Gastroesophageal sphincter (tissue), 3 donors: ENCODE data around the gene LASP1NB.

ENCODE experiments used
- EP300 ChIP-seq: sonication (generic); formaldehyde crosslinking; IDR thresholded peaks from one replicate; pipeline ENCODE4 v1.6.1; 2017; ENCODE audit warnings: antibody characterized with exemption, mild to moderate bottlenecking
- POLR2A ChIP-seq, 2 donors: fragments of 450-650 bp; IDR thresholded peaks; one replicate each; pipeline ENCODE4 v1.6.1; 2017; ENCODE audit warnings: antibody characterized with exemption in 2 of 2, mild to moderate bottlenecking in 2 of 2, moderate library complexity in 1 of 2
- POLR2AphosphoS5 ChIP-seq: sonication (generic); formaldehyde crosslinking; IDR thresholded peaks from one replicate; pipeline ENCODE4 v1.6.1; 2017; ENCODE audit warnings: antibody characterized with exemption
- TF ChIP-seq, protein P1 (sequence below), 4 experiments: fragments of 200-600 bp in 2 of 4; fragments of 450-650 bp in 2 of 4; sonication (generic) in 1 of 4; IDR thresholded peaks; one replicate each; pipeline ENCODE4 v1.5.1; 2017 to 2019; ENCODE audit warnings: antibody characterized with exemption in 4 of 4, mild to moderate bottlenecking in 2 of 4, moderate library complexity in 2 of 4

DNA sequence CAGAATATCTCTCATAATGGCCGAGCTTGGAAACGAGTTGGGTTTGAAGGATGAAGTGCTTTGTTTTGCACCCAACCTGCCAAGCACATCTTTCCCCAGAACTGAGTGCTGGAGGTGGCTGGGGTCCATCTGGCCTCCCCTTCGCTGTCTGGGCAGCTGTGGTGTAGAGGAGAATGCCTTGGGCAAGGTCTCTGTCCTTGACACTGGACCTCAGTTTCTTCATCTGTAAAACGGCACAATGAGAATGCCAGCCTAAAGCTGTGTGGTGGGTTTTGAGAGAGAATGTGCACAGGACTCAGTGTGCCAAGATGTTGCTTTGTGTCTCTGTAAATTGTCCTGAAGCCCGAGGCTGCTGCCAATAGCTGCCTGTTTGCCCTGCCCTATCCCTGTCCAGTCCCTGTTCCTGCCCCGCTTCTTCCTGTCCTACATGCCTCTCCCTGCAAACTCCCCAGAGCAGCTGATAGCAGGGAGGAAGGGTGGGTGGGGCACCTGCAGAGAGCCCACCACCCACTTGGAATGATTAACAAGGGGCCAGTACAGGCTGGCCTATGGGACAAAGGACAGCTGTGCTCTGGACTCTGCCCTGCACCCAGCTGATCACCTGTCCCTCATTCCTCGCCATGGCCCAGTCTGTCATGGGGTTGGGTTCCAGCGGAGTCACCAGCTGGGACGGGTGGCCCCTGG, 40.2 kb upstream of the LASP1NB start:
- TF ChIP-seq, protein P1, sequence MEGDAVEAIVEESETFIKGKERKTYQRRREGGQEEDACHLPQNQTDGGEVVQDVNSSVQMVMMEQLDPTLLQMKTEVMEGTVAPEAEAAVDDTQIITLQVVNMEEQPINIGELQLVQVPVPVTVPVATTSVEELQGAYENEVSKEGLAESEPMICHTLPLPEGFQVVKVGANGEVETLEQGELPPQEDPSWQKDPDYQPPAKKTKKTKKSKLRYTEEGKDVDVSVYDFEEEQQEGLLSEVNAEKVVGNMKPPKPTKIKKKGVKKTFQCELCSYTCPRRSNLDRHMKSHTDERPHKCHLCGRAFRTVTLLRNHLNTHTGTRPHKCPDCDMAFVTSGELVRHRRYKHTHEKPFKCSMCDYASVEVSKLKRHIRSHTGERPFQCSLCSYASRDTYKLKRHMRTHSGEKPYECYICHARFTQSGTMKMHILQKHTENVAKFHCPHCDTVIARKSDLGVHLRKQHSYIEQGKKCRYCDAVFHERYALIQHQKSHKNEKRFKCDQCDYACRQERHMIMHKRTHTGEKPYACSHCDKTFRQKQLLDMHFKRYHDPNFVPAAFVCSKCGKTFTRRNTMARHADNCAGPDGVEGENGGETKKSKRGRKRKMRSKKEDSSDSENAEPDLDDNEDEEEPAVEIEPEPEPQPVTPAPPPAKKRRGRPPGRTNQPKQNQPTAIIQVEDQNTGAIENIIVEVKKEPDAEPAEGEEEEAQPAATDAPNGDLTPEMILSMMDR (IDR thresholded peaks at IDR 0.05): no peak
- TF ChIP-seq POLR2A (IDR thresholded peaks at IDR 0.05) (no peak), EP300 (no peak), POLR2AphosphoS5 (no peak)
